Ammon's horn (tissue), 1 donor: ENCODE results near the gene FZD2.
A peak's percentile ranks its signal among the peaks of the same experiment; 100 is the strongest.
"Not testable (repeated sequence)": the region's sequence is repeated elsewhere in the genome, so short reads cannot be mapped to it uniquely, and the experiment has no call there.

ENCODE experiments used
- DNase-seq: peaks from one replicate; pipeline ENCODE4 v3.0.0-alpha.2; 2016; ENCODE audit warnings: low spot score

The FZD2 gene

GRCh38 chr17:44575403-44575802 is 18.1 kb downstream of the FZD2 start:
- DNase-seq, result no peak

- DNase-seq, result no peak
These were observed 21.7 kb downstream of the FZD2 start for GRCh38 chr17:44578947-44579346.

- no peak for DNase-seq
These were observed 24.6 kb downstream of the FZD2 start for GRCh38 chr17:44581868-44582267.

GRCh38 chr17:44584443-44584842 is 27.2 kb downstream of the FZD2 start:
- no peak for DNase-seq

GRCh38 chr17:44585315-44585714 is 28.0 kb downstream of the FZD2 start:
- DNase-seq, result no peak

- no peak for DNase-seq
These were observed 30.1 kb downstream of the FZD2 start for GRCh38 chr17:44587339-44587738.

GRCh38 chr17:44589316-44590071 is 32.2 kb downstream of the FZD2 start:
- no peak for DNase-seq

- not testable (repeated sequence) for DNase-seq
These were observed 32.8 kb downstream of the FZD2 start for GRCh38 chr17:44590072-44590462.

- DNase-seq, result not testable (repeated sequence)
These were observed 33.5 kb downstream of the FZD2 start for GRCh38 chr17:44590762-44591161.

GRCh38 chr17:44591206-44591605 is 33.9 kb downstream of the FZD2 start:
- DNase-seq, result no peak

- DNase-seq, result no peak
These were observed 35.9 kb downstream of the FZD2 start for GRCh38 chr17:44593156-44593555.

GRCh38 chr17:44595216-44595775 is 38.0 kb downstream of the FZD2 start:
- DNase-seq, result no peak

GRCh38 chr17:44598329-44598728 is 41.0 kb downstream of the FZD2 start:
- no peak for DNase-seq

- DNase-seq, result no peak
These were observed 41.6 kb downstream of the FZD2 start for GRCh38 chr17:44598932-44599297.

GRCh38 chr17:44599298-44600175 is 42.3 kb downstream of the FZD2 start:
- DNase-seq, result peak; percentile 13

GRCh38 chr17:44601539-44601938 is 44.3 kb downstream of the FZD2 start:
- no peak for DNase-seq

- no peak for DNase-seq
These were observed 44.7 kb downstream of the FZD2 start for GRCh38 chr17:44601973-44602372.

GRCh38 chr17:44602390-44602789 is 45.1 kb downstream of the FZD2 start:
- no peak for DNase-seq

- DNase-seq, result no peak
These were observed 45.7 kb downstream of the FZD2 start for GRCh38 chr17:44602970-44603369.

GRCh38 chr17:44604116-44604761 is 47.0 kb downstream of the FZD2 start:
- DNase-seq, result no peak

GRCh38 chr17:44604768-44605485 is 47.6 kb downstream of the FZD2 start:
- no peak for DNase-seq

- no peak for DNase-seq
These were observed 49.4 kb downstream of the FZD2 start for GRCh38 chr17:44606658-44607057.
